K562 (cell line): Measurements from ENCODE around the gene HS3ST5. TPM values are rescaled to one million over a fixed set of nuclear protein-coding genes. Genes with fewer than 3 reads are reported as not detected.

ENCODE experiments used
- ATAC-seq: fragments of 200-7000 bp; cut with Tn5 transposase; 3 replicates; pipeline ENCODE4 v1.9.1; 2020; ENCODE audit warnings: moderate library complexity
- BruUV-seq: library from RNA; stranded (reverse); fragments of 400-500 nt; replicated peaks from 2 replicates; lab custom pipeline; 2021; lab: Mats Ljungman, UMichigan
- CTCF ChIA-PET: fragments of 300-600 bp; formaldehyde crosslinking; extraction: SDS; loops from one replicate; lab custom pipeline; 2021; ENCODE audit warnings: low intra/inter-chr PET ratio; lab: Yijun Ruan, JAX
- POLR2A ChIA-PET: fragments of 300-600, 350-650 bp; sonication (Branson Sonifier 250); formaldehyde crosslinking; extraction: SDS; loops from one replicate; lab custom pipeline; 2021; ENCODE audit warnings: antibody characterized with exemption, inconsistent platforms; lab: Yijun Ruan, JAX
- DNase-seq, 4 experiments: peaks; one replicate each; pipeline versions ENCODE4 v3.0.0 to v3.0.0-alpha.2; 2011 to 2018; ENCODE audit warnings: low spot score in 3 of 4, mixed read lengths in 3 of 4; ENCODE audit errors: extremely low read depth in 1 of 4
- FAIRE-seq: peaks from 2 replicates; lab custom pipeline; 2011; peaks lifted over from hg19 to GRCh38; lab: Jason Lieb, UNC
- H2AFZ ChIP-seq: 2 replicates; pipeline ENCODE4 v1.6.0; 2011; ENCODE audit warnings: low read depth, low read length, control low read depth, inconsistent platforms
- H3K27ac ChIP-seq: fragments of 200-600 bp; 3 replicates; pipeline ENCODE4 v1.8.0; 2011; ENCODE audit warnings: low read depth, mild to moderate bottlenecking, control low read depth, inconsistent platforms, low read length, moderate library complexity, mixed read lengths; ENCODE audit errors: extremely low read depth
- H3K27me3 ChIP-seq, 2 experiments: fragments of 300-600 bp in 1 of 2; 2 replicates in 1 of 2; 3 replicates in 1 of 2; pipeline versions ENCODE4 v1.6.0 to v1.8.0; 2011; ENCODE audit warnings: inconsistent platforms in 2 of 2, low read length in 2 of 2, mild to moderate bottlenecking in 1 of 2, mixed read lengths in 1 of 2, moderate library complexity in 1 of 2; ENCODE audit not compliant: control insufficient read depth in 2 of 2, insufficient read depth in 2 of 2
- H3K36me3 ChIP-seq: fragments of 300-600 bp; 3 replicates; pipeline ENCODE4 v1.8.0; 2011; ENCODE audit warnings: mild to moderate bottlenecking, low read length, inconsistent platforms; ENCODE audit not compliant: control insufficient read depth, insufficient read depth
- H3K4me1 ChIP-seq, 2 experiments: fragments of 200-600 bp in 1 of 2; replicated peaks in 1 of 2; 2 replicates in 1 of 2; 3 replicates in 1 of 2; pipeline versions ENCODE4 v1.5.1 to v1.8.0; 2011; ENCODE audit warnings: inconsistent platforms in 2 of 2, low read length in 2 of 2, mild to moderate bottlenecking in 1 of 2, mixed read lengths in 1 of 2, moderate library complexity in 1 of 2; ENCODE audit not compliant: control insufficient read depth in 2 of 2, insufficient read depth in 2 of 2
- H3K4me2 ChIP-seq: 2 replicates; pipeline ENCODE4 v1.6.1; 2011; ENCODE audit warnings: low read length, control low read depth, inconsistent platforms, mixed read lengths; ENCODE audit not compliant: insufficient read depth
- H3K4me3 ChIP-seq: fragments of 200-600 bp; sonication (generic), shearing (Covaris generic); 2 replicates; pipeline ENCODE4 v1.5.1; 2016; ENCODE audit warnings: control low read depth, inconsistent platforms
- H3K79me2 ChIP-seq: fragments of 200-600 bp; 3 replicates; pipeline ENCODE4 v1.8.0; 2011; ENCODE audit warnings: low read length, inconsistent platforms; ENCODE audit not compliant: control insufficient read depth, insufficient read depth
- H3K9ac ChIP-seq, 2 experiments: 2 replicates each; pipeline versions ENCODE4 v1.6.0 to v1.6.1; 2011; ENCODE audit warnings: low read depth in 2 of 2, low read length in 2 of 2, control low read depth in 1 of 2, inconsistent platforms in 1 of 2, mild to moderate bottlenecking in 1 of 2, mixed read lengths in 1 of 2; ENCODE audit not compliant: insufficient read depth in 1 of 2
- H3K9me1 ChIP-seq: one replicate; pipeline ENCODE4 v1.6.0; 2011; ENCODE audit warnings: inconsistent platforms, mild to moderate bottlenecking, low read length, moderate library complexity; ENCODE audit not compliant: control insufficient read depth, insufficient read depth
- H3K9me3 ChIP-seq: replicated peaks from 2 replicates; pipeline ENCODE4 v1.5.1; 2011; ENCODE audit warnings: low read depth, low read length, inconsistent platforms; ENCODE audit not compliant: control insufficient read depth, insufficient read depth
- H4K20me1 ChIP-seq: replicated peaks from 2 replicates; pipeline ENCODE4 v1.6.1; 2011; ENCODE audit warnings: low read length, inconsistent platforms, mixed read lengths; ENCODE audit not compliant: control insufficient read depth, insufficient read depth
- KLF10 ChIP-seq: fragments of 250-450 bp; sonication (Bioruptor Pico); IDR thresholded peaks from 2 replicates; pipeline ENCODE4 v1.6.1; 2021; ENCODE audit warnings: matching md5 sums
- NR4A1 ChIP-seq, 2 experiments: fragments of 250-450 bp in 1 of 2; fragments of 450-650 bp in 1 of 2; sonication (Bioruptor Pico) in 1 of 2; IDR thresholded peaks; 2 replicates each; pipeline versions ENCODE4 v1.4.0 to v1.6.1; 2016 to 2020; ENCODE audit warnings: mild to moderate bottlenecking in 2 of 2, missing compliant biosample characterization in 1 of 2, missing genetic modification characterization in 1 of 2, moderate library complexity in 1 of 2
- PML ChIP-seq: IDR thresholded peaks from 2 replicates; pipeline ENCODE4 v1.6.1; 2012; ENCODE audit warnings: low read length, inconsistent platforms
- RFX1 ChIP-seq: fragments of 450-650 bp; IDR thresholded peaks from 2 replicates; pipeline ENCODE4 v1.6.1; 2016; ENCODE audit warnings: mild to moderate bottlenecking, moderate library complexity
- RFX7 ChIP-seq: fragments of 250-450 bp; sonication (Bioruptor Pico); IDR thresholded peaks from 2 replicates; pipeline ENCODE4 v1.5.1; 2021; ENCODE audit warnings: mild to moderate bottlenecking
- SMC3 ChIP-seq: conservative IDR thresholded peaks from 2 replicates; pipeline ENCODE4 v1.6.1; 2011; ENCODE audit warnings: low read depth, low read length, improper control_type of control experiment; ENCODE audit not compliant: insufficient read depth
- TRIM24 ChIP-seq, 2 experiments: fragments of 450-650 bp; IDR thresholded peaks; 2 replicates each; pipeline ENCODE4 v1.6.1; 2016
- WGBS: fragments of 100-300 bp; shearing (Covaris generic); methylation state at CpG from one replicate; pipeline ENCODE4 v1.1.6; 2016; ENCODE audit warnings: low coverage, mixed read lengths; ENCODE audit not compliant: insufficient coverage; ENCODE audit errors: missing lambda C conversion rate; 5-methylcytosine and 5-hydroxymethylcytosine counted together
- in situ Hi-C: fragments of 300-500 bp; cut with MboI; formaldehyde crosslinking; loops from 4 replicates; pipeline ENCODE4 v1.15.0; 2018; ENCODE audit warnings: inconsistent platforms, mixed read lengths
- intact Hi-C: fragments of 100-400 bp; cut with micrococcal nuclease; formaldehyde crosslinking; loops from 2 replicates; pipeline ENCODE4 v1.14.2; 2022
- polyA plus RNA-seq, 8 experiments: library from polyadenylated mRNA; depleted of rRNA in 4 of 8; stranded (reverse) in 5 of 8; unstranded in 3 of 8; fragments of >200 nt; fragmentation: Nextera tagmentation in 2 of 8; fragmentation: Illumina TruSeq in 1 of 8; extraction: Ambion mirVana in 2 of 8; extraction: Trizol in 1 of 8; gene quantifications; 2 replicates each; pipeline versions ENCODE4 v1.2.1 to v1.2.3, GENCODE V29; 2011 to 2014; ENCODE audit warnings: inconsistent platforms in 1 of 8, missing spikeins in 1 of 8
- total RNA-seq, 7 experiments: library from RNA; depleted of rRNA in 6 of 7; stranded (reverse); fragments of >200 nt in 6 of 7; fragmentation: Illumina TruSeq in 2 of 7; extraction: Trizol in 2 of 7; gene quantifications; 2 replicates each; pipeline versions ENCODE4 v1.2.1 to v1.2.3, GENCODE V29; 2011 to 2021; ENCODE audit warnings: low replicate concordance in 1 of 7
- TF ChIP-seq, protein P1 (sequence below): fragments of 450-650 bp; IDR thresholded peaks from 2 replicates; pipeline ENCODE4 v1.7.0; 2016; ENCODE audit warnings: borderline replicate concordance
- TF ChIP-seq, protein P2 (sequence below): sonication (generic); formaldehyde crosslinking; IDR thresholded peaks from 2 replicates; pipeline ENCODE4 v1.4.0; 2020; ENCODE audit warnings: mild to moderate bottlenecking, missing genetic modification reagents
- TF ChIP-seq, protein P3 (sequence below): fragments of 250-450 bp; sonication (Bioruptor Pico); IDR thresholded peaks from 2 replicates; pipeline ENCODE4 v1.4.0; 2020
- TF ChIP-seq, protein P4 (sequence below): fragments of 450-650 bp; IDR thresholded peaks from 2 replicates; pipeline ENCODE4 v1.6.1; 2016

The HS3ST5 gene
- total and polyA plus RNA-seq, 9 of the 15 experiments (the other 6 are each of a cell fraction or from before 2014, with no cell fraction given): not detected

DNA sequence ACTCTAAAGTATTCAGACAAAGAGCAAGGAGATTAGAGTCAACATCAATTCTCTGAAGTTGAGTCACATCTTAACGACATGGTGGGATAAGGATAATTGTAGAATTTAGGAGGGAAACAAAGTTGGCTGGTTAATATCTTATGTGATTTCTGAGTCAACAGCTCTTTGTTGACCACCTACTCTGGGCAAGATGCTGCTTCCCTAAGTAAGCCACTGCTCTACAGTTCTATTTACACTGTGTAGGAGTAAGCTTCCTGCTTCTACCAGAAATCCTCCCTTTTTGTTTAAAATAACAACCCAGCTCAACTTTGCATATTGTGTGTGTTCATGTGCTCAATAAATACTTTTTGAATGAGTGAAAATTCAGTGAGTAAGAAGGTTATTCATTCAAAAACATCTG, 3.1 kb downstream of the HS3ST5 start:
- no peaks in the 10 kb centered on the region for H3K9me1 ChIP-seq
- POLR2A ChIA-PET: no interaction called here
- TF ChIP-seq RFX7 (CRISPR knock-in tag): no peak
- no peak for TF ChIP-seq NR4A1 (CRISPR knock-in tag; IDR thresholded peaks at IDR 0.05)
- TF ChIP-seq NR4A1 (tag; IDR thresholded peaks at IDR 0.05): no peak
- TF ChIP-seq, protein P1, sequence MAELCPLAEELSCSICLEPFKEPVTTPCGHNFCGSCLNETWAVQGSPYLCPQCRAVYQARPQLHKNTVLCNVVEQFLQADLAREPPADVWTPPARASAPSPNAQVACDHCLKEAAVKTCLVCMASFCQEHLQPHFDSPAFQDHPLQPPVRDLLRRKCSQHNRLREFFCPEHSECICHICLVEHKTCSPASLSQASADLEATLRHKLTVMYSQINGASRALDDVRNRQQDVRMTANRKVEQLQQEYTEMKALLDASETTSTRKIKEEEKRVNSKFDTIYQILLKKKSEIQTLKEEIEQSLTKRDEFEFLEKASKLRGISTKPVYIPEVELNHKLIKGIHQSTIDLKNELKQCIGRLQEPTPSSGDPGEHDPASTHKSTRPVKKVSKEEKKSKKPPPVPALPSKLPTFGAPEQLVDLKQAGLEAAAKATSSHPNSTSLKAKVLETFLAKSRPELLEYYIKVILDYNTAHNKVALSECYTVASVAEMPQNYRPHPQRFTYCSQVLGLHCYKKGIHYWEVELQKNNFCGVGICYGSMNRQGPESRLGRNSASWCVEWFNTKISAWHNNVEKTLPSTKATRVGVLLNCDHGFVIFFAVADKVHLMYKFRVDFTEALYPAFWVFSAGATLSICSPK: no peak
- no peak for TF ChIP-seq RFX1
- no peak for TF ChIP-seq KLF10 (CRISPR knock-in tag)
- TF ChIP-seq, protein P2, sequence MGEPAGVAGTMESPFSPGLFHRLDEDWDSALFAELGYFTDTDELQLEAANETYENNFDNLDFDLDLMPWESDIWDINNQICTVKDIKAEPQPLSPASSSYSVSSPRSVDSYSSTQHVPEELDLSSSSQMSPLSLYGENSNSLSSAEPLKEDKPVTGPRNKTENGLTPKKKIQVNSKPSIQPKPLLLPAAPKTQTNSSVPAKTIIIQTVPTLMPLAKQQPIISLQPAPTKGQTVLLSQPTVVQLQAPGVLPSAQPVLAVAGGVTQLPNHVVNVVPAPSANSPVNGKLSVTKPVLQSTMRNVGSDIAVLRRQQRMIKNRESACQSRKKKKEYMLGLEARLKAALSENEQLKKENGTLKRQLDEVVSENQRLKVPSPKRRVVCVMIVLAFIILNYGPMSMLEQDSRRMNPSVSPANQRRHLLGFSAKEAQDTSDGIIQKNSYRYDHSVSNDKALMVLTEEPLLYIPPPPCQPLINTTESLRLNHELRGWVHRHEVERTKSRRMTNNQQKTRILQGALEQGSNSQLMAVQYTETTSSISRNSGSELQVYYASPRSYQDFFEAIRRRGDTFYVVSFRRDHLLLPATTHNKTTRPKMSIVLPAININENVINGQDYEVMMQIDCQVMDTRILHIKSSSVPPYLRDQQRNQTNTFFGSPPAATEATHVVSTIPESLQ (CRISPR knock-in tag): no peak
- TF ChIP-seq SMC3: no peak
- TF ChIP-seq PML: no peak
- TF ChIP-seq, protein P3, sequence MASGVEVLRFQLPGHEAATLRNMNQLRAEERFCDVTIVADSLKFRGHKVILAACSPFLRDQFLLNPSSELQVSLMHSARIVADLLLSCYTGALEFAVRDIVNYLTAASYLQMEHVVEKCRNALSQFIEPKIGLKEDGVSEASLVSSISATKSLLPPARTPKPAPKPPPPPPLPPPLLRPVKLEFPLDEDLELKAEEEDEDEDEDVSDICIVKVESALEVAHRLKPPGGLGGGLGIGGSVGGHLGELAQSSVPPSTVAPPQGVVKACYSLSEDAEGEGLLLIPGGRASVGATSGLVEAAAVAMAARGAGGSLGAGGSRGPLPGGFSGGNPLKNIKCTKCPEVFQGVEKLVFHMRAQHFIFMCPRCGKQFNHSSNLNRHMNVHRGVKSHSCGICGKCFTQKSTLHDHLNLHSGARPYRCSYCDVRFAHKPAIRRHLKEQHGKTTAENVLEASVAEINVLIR (CRISPR knock-in tag): no peak
- no peak for TF ChIP-seq TRIM24 (IDR thresholded peaks at IDR 0.05)
- TF ChIP-seq, protein P4, sequence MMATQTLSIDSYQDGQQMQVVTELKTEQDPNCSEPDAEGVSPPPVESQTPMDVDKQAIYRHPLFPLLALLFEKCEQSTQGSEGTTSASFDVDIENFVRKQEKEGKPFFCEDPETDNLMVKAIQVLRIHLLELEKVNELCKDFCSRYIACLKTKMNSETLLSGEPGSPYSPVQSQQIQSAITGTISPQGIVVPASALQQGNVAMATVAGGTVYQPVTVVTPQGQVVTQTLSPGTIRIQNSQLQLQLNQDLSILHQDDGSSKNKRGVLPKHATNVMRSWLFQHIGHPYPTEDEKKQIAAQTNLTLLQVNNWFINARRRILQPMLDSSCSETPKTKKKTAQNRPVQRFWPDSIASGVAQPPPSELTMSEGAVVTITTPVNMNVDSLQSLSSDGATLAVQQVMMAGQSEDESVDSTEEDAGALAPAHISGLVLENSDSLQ: no peak
- TF ChIP-seq, all 486 proteins: peak for 0
- Histone ChIP-seq H3K4me1 (peaks cover 0 to 3% of the 10 kb centered on the region in 2 experiments; a peak in 2 of 5 replicates), H3K9ac (no peak overlapping the region), H3K4me3 (no peak overlapping the region), H3K36me3 (no peaks in the 10 kb centered on the region), H3K27me3 (no peaks in the 10 kb centered on the region), H2AFZ (no peak overlapping the region), H3K9me3 (no peaks in the 10 kb centered on the region), H4K20me1 (no peaks in the 10 kb centered on the region), H3K4me2 (no peak overlapping the region), H3K27ac (no peak overlapping the region), H3K79me2 (no peaks in the 10 kb centered on the region)
- 0% methylated on average over 1 of the region's 1 CpG for WGBS
- no TSS peak for BruUV-seq
- ATAC-seq: no peak
- DNase-seq: no peak
- in situ Hi-C loops (no loop called here), intact Hi-C loops (no loop called here)
- no peak for FAIRE-seq
- CTCF ChIA-PET: no interaction called here
